ENCODE data around the gene STMND1. TPM values are rescaled to one million over a fixed set of nuclear protein-coding genes. Genes with fewer than 3 reads are reported as not detected.

The STMND1 gene
- total and polyA plus RNA-seq, 8 donors: not detected

DNA sequence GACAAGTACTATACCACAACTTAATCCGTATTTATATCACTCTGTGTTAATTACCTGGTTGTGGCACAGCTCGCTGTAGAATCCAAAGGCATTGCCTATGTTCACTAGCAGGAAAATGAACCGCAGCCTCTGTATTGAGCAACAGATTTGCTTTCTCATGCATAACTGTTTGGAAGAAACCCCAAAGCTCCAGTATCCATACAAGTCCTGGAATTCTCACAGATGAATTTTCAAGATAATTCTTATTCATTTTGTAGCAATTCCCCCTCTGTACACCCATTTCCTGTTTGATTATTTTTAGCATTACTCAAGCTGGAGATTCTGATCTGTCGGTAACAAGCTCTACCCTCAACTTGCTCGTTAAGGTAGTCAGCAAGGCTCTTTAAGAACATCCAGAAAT lies 63.5 kb downstream of the STMND1 start:
- H3K36me3 ChIP-seq: no peaks in the 10 kb centered on the region
- WGBS, 5 donors: 67 to 86% (median 79%) methylated on average over 5 of the region's 5 CpGs
- no peak overlapping the region for H3K27ac ChIP-seq
- DNase-seq: no peak
- intact Hi-C loops (cut with DNase I; ENCODE audit: low total_unique reads): no loop called here
- no peaks in the 10 kb centered on the region for H3K9me3 ChIP-seq
- no peaks in the 10 kb centered on the region for H3K27me3 ChIP-seq
- no peak for TF ChIP-seq EP300 (IDR thresholded peaks at IDR 0.05)
- no peak for TF ChIP-seq POLR2AphosphoS5 (IDR thresholded peaks at IDR 0.05)
- TF ChIP-seq POLR2A (IDR thresholded peaks at IDR 0.05): no peak
- no peak for TF ChIP-seq CTCF (IDR thresholded peaks at IDR 0.05)
- H3K4me1 ChIP-seq: no peaks in the 10 kb centered on the region
- H3K4me3 ChIP-seq: no peak overlapping the region

GRCh38 chr6:17167327-17167979 lies 65.6 kb downstream of the STMND1 start:
- no peak overlapping the region for H3K27ac ChIP-seq
- WGBS, 5 donors: 21 to 36% (median 27%) methylated on average over 9 of the region's 9 CpGs
- H3K36me3 ChIP-seq: no peaks in the 10 kb centered on the region
- H3K9me3 ChIP-seq: no peaks in the 10 kb centered on the region
- no peak overlapping the region for H3K4me3 ChIP-seq
- intact Hi-C loops (cut with DNase I; ENCODE audit: low total_unique reads): no loop called here
- peak; percentile 53 to 66 for DNase-seq
- H3K27me3 ChIP-seq: no peaks in the 10 kb centered on the region
- H3K4me1 ChIP-seq: no peaks in the 10 kb centered on the region
- TF ChIP-seq CTCF (IDR thresholded peaks at IDR 0.05) (peak in 3 of 7 experiments; percentile 27 to 36 (median 30)), POLR2AphosphoS5 (IDR thresholded peaks at IDR 0.05) (no peak), POLR2A (IDR thresholded peaks at IDR 0.05) (no peak)

- WGBS, 5 donors: 73 to 82% (median 78%) methylated on average over 6 of the region's 6 CpGs
- intact Hi-C loops (cut with DNase I; ENCODE audit: low total_unique reads): no loop called here
Measured at GRCh38 chr6:17169291-17169690, 67.4 kb downstream of the STMND1 start.

DNA sequence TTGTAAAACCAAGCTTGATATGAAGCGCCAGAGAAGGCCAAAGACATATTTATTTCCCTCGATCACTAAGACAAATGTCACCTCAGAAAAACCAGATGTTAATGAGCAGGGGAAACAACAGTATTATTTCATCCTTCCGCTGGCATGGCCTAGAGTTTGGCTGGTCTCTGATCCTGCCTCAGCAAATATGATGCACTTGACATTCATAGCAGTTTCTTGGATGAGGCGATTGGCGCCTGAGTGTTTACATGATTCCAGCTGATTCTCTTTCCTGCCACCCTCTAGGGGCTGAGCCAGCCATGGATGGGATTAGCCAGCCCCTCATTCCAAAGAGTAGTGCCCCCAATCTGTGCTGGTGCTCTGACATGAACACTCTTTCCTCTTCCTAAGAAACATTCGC lies 67.9 kb downstream of the STMND1 start:
- Histone ChIP-seq H3K4me1 (no peaks in the 10 kb centered on the region), H3K27ac (no peak overlapping the region), H3K9me3 (no peaks in the 10 kb centered on the region), H3K4me3 (no peak overlapping the region), H3K36me3 (no peaks in the 10 kb centered on the region), H3K27me3 (no peaks in the 10 kb centered on the region)
- 89 to 97% (median 92%) methylated on average over 6 of the region's 6 CpGs for WGBS, 5 donors
- TF ChIP-seq POLR2AphosphoS5 (IDR thresholded peaks at IDR 0.05) (no peak), CTCF (IDR thresholded peaks at IDR 0.05) (no peak), EP300 (IDR thresholded peaks at IDR 0.05) (no peak), POLR2A (IDR thresholded peaks at IDR 0.05) (no peak)
- DNase-seq: no peak
- intact Hi-C loops (cut with DNase I; ENCODE audit: low total_unique reads): no loop called here

More at GRCh38 chr6:17169291-17169690, 67.4 kb downstream of the STMND1 start:
- no peaks in the 10 kb centered on the region for H3K4me1 ChIP-seq
- H3K36me3 ChIP-seq: no peaks in the 10 kb centered on the region
- TF ChIP-seq CTCF (IDR thresholded peaks at IDR 0.05): no peak
- no peak for TF ChIP-seq EP300 (IDR thresholded peaks at IDR 0.05)
- no peak for TF ChIP-seq POLR2AphosphoS5 (IDR thresholded peaks at IDR 0.05)
- peak in 1 of 2 donors; percentile 8 for DNase-seq
- H3K9me3 ChIP-seq: no peaks in the 10 kb centered on the region
- H3K27ac ChIP-seq: no peak overlapping the region
- H3K4me3 ChIP-seq: no peak overlapping the region
- H3K27me3 ChIP-seq: no peaks in the 10 kb centered on the region
